Pancreas (tissue), 10 donors: ENCODE results near the gene ICAM4. TPM values are rescaled to one million over a fixed set of nuclear protein-coding genes. Genes with fewer than 3 reads are reported as not detected.

Source experiments
- ATAC-seq, 4 donors: fragments of 200-7000 bp; cut with Tn5 transposase; one replicate each; pipeline versions ENCODE4 v1.8.0 to v1.9.1; 2020; ENCODE audit warnings: mild to moderate bottlenecking in 4 of 4, moderate library complexity in 4 of 4
- DNase-seq, 6 donors: peaks; one replicate each; pipeline ENCODE4 v3.0.0-alpha.2; 2020
- FAIRE-seq: peaks from 2 replicates; lab custom pipeline; 2012; peaks lifted over from hg19 to GRCh38; lab: Jason Lieb, UNC
- H3K27ac ChIP-seq, 4 donors: fragments of 200-600 bp; sonication (generic); 1 replicate in 3 of 4; 2 replicates in 1 of 4; pipeline versions ENCODE4 v1.5.0 to v1.8.0; 2020
- H3K27me3 ChIP-seq, 4 donors: fragments of 200-600 bp; one replicate each; pipeline ENCODE4 v1.8.0; 2021
- H3K36me3 ChIP-seq, 3 donors: fragments of 200-600 bp; sonication (generic) in 1 of 3; one replicate each; pipeline versions ENCODE4 v1.5.0 to v1.8.0; 2020 to 2021
- H3K4me1 ChIP-seq, 3 donors: fragments of 200-600 bp; one replicate each; pipeline ENCODE4 v1.8.0; 2021
- H3K4me3 ChIP-seq, 4 donors: fragments of 200-600 bp; sonication (generic) in 2 of 4; one replicate each; pipeline versions ENCODE4 v1.5.0 to v1.8.0; 2020 to 2021
- H3K9me3 ChIP-seq, 4 donors: fragments of 200-600 bp; one replicate each; pipeline ENCODE4 v1.8.0; 2021
- CTCF ChIP-seq, 4 donors: fragments of 200-600 bp; sonication (generic) in 3 of 4; IDR thresholded peaks; one replicate each; pipeline versions ENCODE4 v1.5.0 to v1.8.0; 2021; ENCODE audit warnings: antibody characterized with exemption in 4 of 4
- whole genome bisulfite sequencing, 2 donors: extraction: QIAGEN DNeasy Blood & Tissue Kit; methylation state at CpG; one replicate each; pipeline ENCODE4 v1.1.7; 2013; 5-methylcytosine and 5-hydroxymethylcytosine counted together
- intact Hi-C, 3 donors: fragments of 100-400 bp; cut with DNase I; formaldehyde crosslinking; loops; one replicate each; pipeline versions ENCODE4 v1.11.1 to v1.14.2; 2022
- polyA plus RNA-seq, 2 donors: library from polyadenylated mRNA; stranded (reverse); fragments of 200-250 nt; gene quantifications; one replicate each; pipeline ENCODE4 v1.2.3, GENCODE V29; 2013
- total RNA-seq, 6 donors: library from RNA; stranded (reverse); fragmentation: NEBNext Ultra II Directional in 4 of 6; extraction: Animal tissue kit (Norgen Biotek cat#: 25700) in 4 of 6; gene quantifications; one replicate each; pipeline versions ENCODE4 v1.2.1 to v1.2.4, GENCODE V29; 2021 to 2023
- donor health status: healthy with polysubstance abuse.
- donor health status: DM: no; HTN: no; CAD: no; lungs with moderate emphysema.
- donor health status: DM: no; HTN: no; CAD: no.
- donor health status: control.
- donor health status: control.
- donor health status: Bipolar disorder and iron deficiency.
- donor health status: DM: yes; HTN: yes; CAD: no.
- donor health status: DM: no; HTN: no; CAD: no.
- donor health status: DM: no; HTN: no; CAD: no.
- donor health status: DM: yes; HTN: yes; CAD: no.

Gene ICAM4
- total and polyA plus RNA-seq, 8 donors: 0.13 to 0.56 (median 0.21) TPM; not detected in 2

- intact Hi-C loops: no loop called here
- no peak overlapping the region for H3K27ac ChIP-seq
- ATAC-seq (no peak), DNase-seq (no peak), FAIRE-seq (no peak)
- no peaks in the 10 kb centered on the region for H3K36me3 ChIP-seq
- no peak for TF ChIP-seq CTCF (IDR thresholded peaks at IDR 0.05)
- peaks cover 11 to 19% (median 17%) of the 10 kb centered on the region in 3 donors for H3K4me1 ChIP-seq
- 4 to 9% methylated on average over 25 of the region's 25 CpGs for WGBS, 2 donors
- no peaks in the 10 kb centered on the region for H3K9me3 ChIP-seq
- peaks cover 0 to 38% (median 5%) of the 10 kb centered on the region in 4 donors for H3K27me3 ChIP-seq
- no peak overlapping the region for H3K4me3 ChIP-seq
These were observed 7.6 kb downstream of the ICAM4 start for GRCh38 chr19:10294368-10294697.

GRCh38 chr19:10295305-10295846, 8.6 kb downstream of the ICAM4 start:
- DNase-seq (peak in 1 of 6 donors; percentile 66), ATAC-seq (peak in 3 of 4 donors; percentile 22 to 46 (median 26)), FAIRE-seq (no peak)
- H3K4me1 ChIP-seq: peaks cover 11 to 17% (median 12%) of the 10 kb centered on the region in 3 donors
- WGBS, 2 donors: 1 to 2% methylated on average over 47 to 48 of the region's 48 CpGs
- H3K9me3 ChIP-seq: no peaks in the 10 kb centered on the region
- H3K36me3 ChIP-seq: no peaks in the 10 kb centered on the region
- no peak overlapping the region for H3K27ac ChIP-seq
- TF ChIP-seq CTCF (IDR thresholded peaks at IDR 0.05): no peak
- peak overlapping the region in 1 of 4 donors; percentile 39 for H3K4me3 ChIP-seq
- peaks cover 0 to 33% (median 5%) of the 10 kb centered on the region in 4 donors for H3K27me3 ChIP-seq
- intact Hi-C loops: no loop called here

- no peak for FAIRE-seq
- Histone ChIP-seq H3K27me3 (peaks cover 0 to 31% (median 5%) of the 10 kb centered on the region in 4 donors), H3K9me3 (no peaks in the 10 kb centered on the region), H3K27ac (no peak overlapping the region), H3K4me3 (peak overlapping the region in 1 of 4 donors; percentile 39), H3K36me3 (no peaks in the 10 kb centered on the region), H3K4me1 (peaks cover 11 to 13% (median 12%) of the 10 kb centered on the region in 3 donors)
- ATAC-seq: no peak
- intact Hi-C loops: no loop called here
- no peak for DNase-seq
- no peak for TF ChIP-seq CTCF (IDR thresholded peaks at IDR 0.05)
- WGBS, 2 donors: 9 to 10% methylated on average over 56 to 58 of the region's 58 CpGs
These were observed 9.3 kb downstream of the ICAM4 start for GRCh38 chr19:10295847-10296591.

- WGBS, 2 donors: 34 to 45% methylated on average over 14 of the region's 14 CpGs
- H3K27me3 ChIP-seq: peaks cover 0 to 6% (median 0%) of the 10 kb centered on the region in 4 donors
- no peaks in the 10 kb centered on the region for H3K9me3 ChIP-seq
- ATAC-seq (peak in 2 of 4 donors; percentile 19 to 38), DNase-seq (peak in 1 of 6 donors; percentile 23), FAIRE-seq (no peak)
- H3K27ac ChIP-seq: no peak overlapping the region
- peaks cover 0 to 8% (median 7%) of the 10 kb centered on the region in 3 donors for H3K4me1 ChIP-seq
- intact Hi-C loops: no loop called here
- no peak for TF ChIP-seq CTCF (IDR thresholded peaks at IDR 0.05)
- H3K4me3 ChIP-seq: no peak overlapping the region
- H3K36me3 ChIP-seq: no peaks in the 10 kb centered on the region
These were observed 13.0 kb downstream of the ICAM4 start for GRCh38 chr19:10299545-10300458.
